Panc1 (cell line): ENCODE data around the gene KDM3B. TPM values are rescaled to one million over a fixed set of nuclear protein-coding genes. Genes with fewer than 3 reads are reported as not detected.

ENCODE experiments used
- ATAC-seq: fragments of 200-7000 bp; cut with Tn5 transposase; 2 replicates; pipeline ENCODE4 v1.9.1; 2020; ENCODE audit warnings: mild to moderate bottlenecking, moderate library complexity
- BruUV-seq: library from RNA; stranded (reverse); fragments of 400-500 nt; replicated peaks from 2 replicates; lab custom pipeline; 2021; lab: Mats Ljungman, UMichigan
- CTCF ChIA-PET: fragments of 300-600 bp; sonication (Branson Sonifier 250); formaldehyde crosslinking; loops from one replicate; lab custom pipeline; 2022; ENCODE audit warnings: antibody characterized with exemption; lab: Charles Lee
- POLR2A ChIA-PET: fragments of 300-600 bp; sonication (Branson Sonifier 250); formaldehyde crosslinking; loops from one replicate; lab custom pipeline; 2022; ENCODE audit warnings: antibody characterized with exemption; lab: Charles Lee
- DNase-seq: peaks from one replicate; pipeline ENCODE4 v3.0.0-alpha.2; 2010; ENCODE audit warnings: low read depth, low spot score
- H3K27ac ChIP-seq: 2 replicates; pipeline ENCODE4 v1.5.1; 2011; ENCODE audit warnings: mild to moderate bottlenecking, low read length, inconsistent platforms
- H3K27me3 ChIP-seq: fragments of 200-500 bp; sonication (Bioruptor generic); 2 replicates; pipeline ENCODE4 v1.6.0; 2014; ENCODE audit warnings: low read length, inconsistent platforms; ENCODE audit not compliant: control insufficient read depth, insufficient read depth
- H3K36me3 ChIP-seq: fragments of 200-500 bp; sonication (Bioruptor generic); 2 replicates; pipeline ENCODE4 v1.5.1; 2014; ENCODE audit warnings: inconsistent platforms, mild to moderate bottlenecking, low read length, moderate library complexity; ENCODE audit not compliant: control insufficient read depth, insufficient read depth
- H3K4me1 ChIP-seq: 2 replicates; pipeline ENCODE4 v1.5.1; 2011; ENCODE audit warnings: inconsistent platforms, mild to moderate bottlenecking, low read length, moderate library complexity; ENCODE audit not compliant: control insufficient read depth, insufficient read depth
- H3K4me3 ChIP-seq, 2 experiments: 2 replicates each; pipeline ENCODE4 v1.5.1; 2011 to 2012; ENCODE audit warnings: low read depth in 2 of 2, low read length in 2 of 2, mild to moderate bottlenecking in 2 of 2, inconsistent platforms in 1 of 2, moderate library complexity in 1 of 2
- H3K9me3 ChIP-seq: fragments of 200-500 bp; sonication (Bioruptor generic); 2 replicates; pipeline ENCODE4 v1.5.1; 2014; ENCODE audit warnings: low read depth, mild to moderate bottlenecking, inconsistent platforms, low read length, moderate library complexity; ENCODE audit not compliant: control insufficient read depth, insufficient read depth
- CTCF ChIP-seq: fragments of 450-650 bp; IDR thresholded peaks from 2 replicates; pipeline ENCODE4 v1.5.1; 2017; ENCODE audit warnings: mild to moderate bottlenecking
- POLR2AphosphoS5 ChIP-seq: IDR thresholded peaks from 2 replicates; pipeline ENCODE4 v1.6.1; 2012; ENCODE audit warnings: mild to moderate bottlenecking, low read depth, low read length, moderate library complexity
- REST ChIP-seq, 2 experiments: IDR thresholded peaks; 2 replicates each; pipeline ENCODE4 v1.6.1; 2011 to 2012; ENCODE audit warnings: low read depth in 2 of 2, control low read depth in 1 of 2, low read length in 1 of 2, mild to moderate bottlenecking in 1 of 2, moderate library complexity in 1 of 2; ENCODE audit not compliant: insufficient read depth in 1 of 2
- SIN3A ChIP-seq: IDR thresholded peaks from 2 replicates; pipeline ENCODE4 v1.6.1; 2012; ENCODE audit warnings: low read depth, mild to moderate bottlenecking, low read length, moderate library complexity, borderline replicate concordance; ENCODE audit not compliant: insufficient read depth
- TCF7L2 ChIP-seq: IDR thresholded peaks from 2 replicates; pipeline ENCODE4 v1.6.1; 2011; ENCODE audit warnings: mild to moderate bottlenecking, low read depth, low read length, inconsistent platforms
- in situ Hi-C: cut with HindIII; loops from 2 replicates; pipeline ENCODE4 v1.10.0; 2016; ENCODE audit warnings: low sequenced_read_pairs, low pct_unique_long_range_greater_than_20kb
- intact Hi-C: fragments of 100-400 bp; cut with micrococcal nuclease; formaldehyde crosslinking; loops from one replicate; pipeline ENCODE4 v1.10.0; 2022; ENCODE audit not compliant: unreplicated experiment
- total RNA-seq: library from RNA; stranded (reverse); gene quantifications from one replicate; pipeline ENCODE4 v1.2.1, GENCODE V29; 2021; ENCODE audit not compliant: unreplicated experiment

Gene KDM3B
- total RNA-seq, 1 experiment from 2014 or later: 65.0 TPM

- Histone ChIP-seq H3K27ac (no peak overlapping the region), H3K36me3 (peaks cover 26% of the 10 kb centered on the region), H3K9me3 (no peaks in the 10 kb centered on the region), H3K4me1 (peaks cover 7% of the 10 kb centered on the region; the same call in 1 of the 2 replicates), H3K27me3 (no peaks in the 10 kb centered on the region), H3K4me3 (no peak overlapping the region)
- POLR2A ChIA-PET: no interaction called here
- CTCF ChIA-PET: no interaction called here
- ATAC-seq (no peak), DNase-seq (no peak)
- in situ Hi-C loops (no loop called here), intact Hi-C loops (no loop called here)
- no TSS peak for BruUV-seq
- TF ChIP-seq POLR2AphosphoS5 (no peak), REST (IDR thresholded peaks at IDR 0.05; ENCODE audit: insufficient read depth in 1 of 2, low read depth in 2 of 2, low read length in 1 of 2) (no peak), TCF7L2 (no peak), CTCF (no peak), SIN3A (no peak)
Observed at GRCh38 chr5:138344887-138345622, 7.4 kb upstream of the KDM3B start.

GRCh38 chr5:138346889-138347288 lies 5.6 kb upstream of the KDM3B start:
- in situ Hi-C loops (no loop called here), intact Hi-C loops (no loop called here)
- no peaks in the 10 kb centered on the region for H3K27me3 ChIP-seq
- no peak for ATAC-seq
- BruUV-seq: no TSS peak
- no peaks in the 10 kb centered on the region; the same call in 1 of the 2 replicates for H3K9me3 ChIP-seq
- H3K4me3 ChIP-seq: no peak overlapping the region
- H3K4me1 ChIP-seq: no peaks in the 10 kb centered on the region
- no peak for DNase-seq
- TF ChIP-seq POLR2AphosphoS5: no peak
- no peak for TF ChIP-seq CTCF
- TF ChIP-seq REST (IDR thresholded peaks at IDR 0.05; ENCODE audit: insufficient read depth in 1 of 2, low read depth in 2 of 2, low read length in 1 of 2): no peak
- TF ChIP-seq TCF7L2: no peak
- TF ChIP-seq SIN3A: no peak
- CTCF ChIA-PET: no interaction called here
- H3K36me3 ChIP-seq: peaks cover 21% of the 10 kb centered on the region
- POLR2A ChIA-PET: no interaction called here
- H3K27ac ChIP-seq: no peak overlapping the region
